Measurements from ENCODE around the gene NECAB3.

Gene NECAB3

GRCh38 chr20:33677991-33678702 lies 3.9 kb upstream of the NECAB3 start:
- DNase-seq (ENCODE audit: low read depth in 3 of 3): no peak

- DNase-seq (ENCODE audit: low read depth in 3 of 3): no peak
Measured at GRCh38 chr20:33676652-33677645, 2.7 kb upstream of the NECAB3 start.

- no peak for DNase-seq (ENCODE audit: low read depth in 3 of 3)
Measured at GRCh38 chr20:33676121-33676520, 1.9 kb upstream of the NECAB3 start.

GRCh38 chr20:33675136-33675959 lies 1.1 kb upstream of the NECAB3 start:
- no peak for DNase-seq (ENCODE audit: low read depth in 3 of 3)

- DNase-seq (ENCODE audit: low read depth in 3 of 3): no peak
Measured at GRCh38 chr20:33673410-33674293, 576 bp downstream of the NECAB3 start.

GRCh38 chr20:33673114-33673409 lies 1.2 kb downstream of the NECAB3 start:
- DNase-seq (ENCODE audit: low read depth in 3 of 3): no peak

- no peak for DNase-seq (ENCODE audit: low read depth in 3 of 3)
Measured at GRCh38 chr20:33672426-33673113, 1.7 kb downstream of the NECAB3 start.

GRCh38 chr20:33671573-33672288 lies 2.5 kb downstream of the NECAB3 start:
- no peak for DNase-seq (ENCODE audit: low read depth in 3 of 3)

- DNase-seq (ENCODE audit: low read depth in 3 of 3): no peak
Measured at GRCh38 chr20:33670715-33671499, 3.3 kb downstream of the NECAB3 start.

- no peak for DNase-seq (ENCODE audit: low read depth in 3 of 3)
Measured at GRCh38 chr20:33669873-33670640, 4.2 kb downstream of the NECAB3 start.

GRCh38 chr20:33669224-33669623 lies 5.0 kb downstream of the NECAB3 start:
- no peak for DNase-seq (ENCODE audit: low read depth in 3 of 3)

- DNase-seq (ENCODE audit: low read depth in 3 of 3): no peak
Measured at GRCh38 chr20:33668466-33669155, 5.6 kb downstream of the NECAB3 start.

GRCh38 chr20:33667676-33668465 lies 6.4 kb downstream of the NECAB3 start:
- peak; percentile 53 to 78 (median 68) for DNase-seq (ENCODE audit: low read depth in 3 of 3)

- DNase-seq (ENCODE audit: low read depth in 3 of 3): peak in 1 of 3 experiments; percentile 39
Measured at GRCh38 chr20:33667245-33667675, 7.0 kb downstream of the NECAB3 start.

- DNase-seq (ENCODE audit: low read depth in 3 of 3): peak; percentile 67 to 93 (median 68)
Measured at GRCh38 chr20:33666293-33667244, 7.7 kb downstream of the NECAB3 start, which contains the start of gene ACTL10. TSS of gene ACTL10 (plus strand) at chr20:33666943. CDS start at chr20:33667498, 555 bp downstream.
